Mammary epithelial cell (primary cell): Measurements from ENCODE around the gene TFIP11.

Source experiments
- EZH2 ChIP-seq: IDR thresholded peaks from 2 replicates; pipeline ENCODE4 v1.6.1; 2012; ENCODE audit warnings: low read length, inconsistent platforms, borderline replicate concordance
- TF ChIP-seq, protein P1 (sequence below), 2 donors: IDR thresholded peaks in 1 of 2; conservative IDR thresholded peaks in 1 of 2; 2 replicates each; pipeline ENCODE4 v1.5.1; 2011 to 2012; ENCODE audit warnings: inconsistent platforms in 2 of 2, low read length in 2 of 2, mild to moderate bottlenecking in 2 of 2, control low read depth in 1 of 2, low read depth in 1 of 2; ENCODE audit not compliant: insufficient read depth in 1 of 2; ENCODE audit errors: extremely low read depth in 1 of 2

DNA sequence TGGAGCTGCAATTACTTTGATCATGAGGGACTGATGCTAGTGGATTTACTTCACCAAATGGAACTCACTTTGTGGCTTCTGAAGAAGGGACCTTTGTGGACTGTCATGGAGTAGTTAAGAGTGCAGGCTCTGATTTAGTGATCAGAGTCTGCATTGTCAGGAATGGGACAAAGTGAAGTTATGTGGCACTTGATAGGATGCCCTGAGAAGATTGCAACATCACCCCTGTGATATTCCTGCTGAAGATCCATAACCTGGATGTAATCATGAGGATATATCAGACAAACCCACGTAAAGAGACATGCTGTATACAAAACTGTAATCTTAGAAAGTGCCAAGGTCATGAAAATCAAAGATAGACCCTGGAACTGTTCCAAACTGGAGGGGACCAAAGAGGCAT is 1.6 kb upstream of the TFIP11 start:
- TF ChIP-seq, protein P1, sequence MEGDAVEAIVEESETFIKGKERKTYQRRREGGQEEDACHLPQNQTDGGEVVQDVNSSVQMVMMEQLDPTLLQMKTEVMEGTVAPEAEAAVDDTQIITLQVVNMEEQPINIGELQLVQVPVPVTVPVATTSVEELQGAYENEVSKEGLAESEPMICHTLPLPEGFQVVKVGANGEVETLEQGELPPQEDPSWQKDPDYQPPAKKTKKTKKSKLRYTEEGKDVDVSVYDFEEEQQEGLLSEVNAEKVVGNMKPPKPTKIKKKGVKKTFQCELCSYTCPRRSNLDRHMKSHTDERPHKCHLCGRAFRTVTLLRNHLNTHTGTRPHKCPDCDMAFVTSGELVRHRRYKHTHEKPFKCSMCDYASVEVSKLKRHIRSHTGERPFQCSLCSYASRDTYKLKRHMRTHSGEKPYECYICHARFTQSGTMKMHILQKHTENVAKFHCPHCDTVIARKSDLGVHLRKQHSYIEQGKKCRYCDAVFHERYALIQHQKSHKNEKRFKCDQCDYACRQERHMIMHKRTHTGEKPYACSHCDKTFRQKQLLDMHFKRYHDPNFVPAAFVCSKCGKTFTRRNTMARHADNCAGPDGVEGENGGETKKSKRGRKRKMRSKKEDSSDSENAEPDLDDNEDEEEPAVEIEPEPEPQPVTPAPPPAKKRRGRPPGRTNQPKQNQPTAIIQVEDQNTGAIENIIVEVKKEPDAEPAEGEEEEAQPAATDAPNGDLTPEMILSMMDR (conservative IDR thresholded peaks at IDR 0.05 in 1 of 2, IDR thresholded peaks at IDR 0.05 in 1 of 2; ENCODE audit: extremely low read depth in 1 of 2, insufficient read depth in 1 of 2, low read depth in 1 of 2, low read length in 2 of 2), result no peak
- TF ChIP-seq EZH2, result no peak
